NCI-H446 treated with DMSO at 0.1 percent for 48 hours (cell line): ENCODE measurements around the gene TAF13.
A peak's percentile ranks its signal among the peaks of the same experiment; 100 is the strongest.

ENCODE experiments used
- DNase-seq: peaks from one replicate; lab custom pipeline; 2025; lab: John Stamatoyannopoulos, UW

Gene TAF13, protein sequence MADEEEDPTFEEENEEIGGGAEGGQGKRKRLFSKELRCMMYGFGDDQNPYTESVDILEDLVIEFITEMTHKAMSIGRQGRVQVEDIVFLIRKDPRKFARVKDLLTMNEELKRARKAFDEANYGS

DNA sequence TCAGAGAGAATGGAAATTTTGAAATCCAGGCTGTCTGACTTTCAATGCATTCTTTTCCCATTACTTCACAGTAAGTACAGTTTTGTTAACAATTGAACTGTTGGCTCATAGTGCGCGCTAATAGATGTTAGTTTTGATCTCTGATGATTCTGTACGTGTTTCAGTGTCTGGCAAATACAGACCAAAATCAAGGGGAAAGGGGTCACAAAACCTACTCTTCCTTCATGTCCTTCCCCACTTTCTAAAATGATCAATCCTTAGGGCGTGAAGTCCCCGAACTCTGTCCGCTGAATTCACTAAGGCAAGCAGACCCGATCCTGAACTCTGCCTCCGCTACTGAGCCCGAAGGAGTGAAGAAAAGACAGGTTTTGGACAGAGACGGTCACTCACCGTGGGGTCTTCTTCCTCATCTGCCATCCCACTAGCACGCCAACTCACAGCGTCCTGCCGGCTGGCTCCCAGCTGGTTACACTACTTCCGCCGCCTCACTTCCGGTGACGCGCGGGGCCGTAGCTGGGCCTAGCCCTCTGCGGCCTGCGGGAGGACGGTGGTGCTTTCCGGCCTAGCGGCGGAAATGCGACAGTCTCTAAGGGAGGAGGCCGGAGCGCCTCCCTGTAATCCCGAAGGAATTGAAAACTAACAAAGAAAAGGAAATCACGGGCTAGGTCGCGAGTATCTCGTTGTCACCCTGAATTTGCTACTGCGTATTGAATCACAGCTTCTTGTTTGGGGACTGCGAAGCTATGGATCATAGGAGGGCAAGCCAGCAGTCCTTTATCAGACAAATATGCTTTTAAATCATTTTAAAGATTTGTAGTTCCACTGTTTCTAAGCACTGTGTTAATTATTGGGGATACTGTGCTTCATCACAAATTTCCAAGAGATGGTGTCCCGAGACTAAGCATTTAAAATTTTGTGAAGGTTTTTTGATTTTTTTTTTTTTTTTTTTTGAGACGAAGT lies at the start of gene TAF13:
TSS of gene TAF13 (minus strand) at position 473 of the 960 bp plus-strand sequence. CDS start at position 417, 56 bp downstream.
- peak; percentile 95 for DNase-seq

GRCh38 chr1:109120356-109120755 lies 44.6 kb upstream of the TAF13 start:
- no peak for DNase-seq

DNA sequence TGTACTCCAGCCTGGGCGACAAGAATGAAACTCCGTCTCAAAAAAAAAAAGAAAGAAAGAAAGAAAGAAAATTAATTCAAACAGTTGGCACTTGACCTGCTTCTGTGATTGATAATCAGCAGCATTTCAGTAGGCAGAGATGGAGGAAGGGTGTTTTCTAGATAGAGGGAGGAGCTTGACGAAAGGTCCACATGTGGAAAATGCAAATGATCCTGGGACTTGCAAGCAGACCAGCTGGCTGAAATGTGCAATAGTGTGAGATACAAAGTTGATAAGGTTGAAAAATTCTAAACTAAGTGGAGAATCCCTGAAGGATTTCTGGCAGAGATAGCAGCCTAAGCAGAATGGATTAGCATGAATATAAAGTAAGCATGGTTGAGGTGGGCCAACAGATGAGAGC lies 42.3 kb upstream of the TAF13 start:
- DNase-seq = peak; percentile 17

DNA sequence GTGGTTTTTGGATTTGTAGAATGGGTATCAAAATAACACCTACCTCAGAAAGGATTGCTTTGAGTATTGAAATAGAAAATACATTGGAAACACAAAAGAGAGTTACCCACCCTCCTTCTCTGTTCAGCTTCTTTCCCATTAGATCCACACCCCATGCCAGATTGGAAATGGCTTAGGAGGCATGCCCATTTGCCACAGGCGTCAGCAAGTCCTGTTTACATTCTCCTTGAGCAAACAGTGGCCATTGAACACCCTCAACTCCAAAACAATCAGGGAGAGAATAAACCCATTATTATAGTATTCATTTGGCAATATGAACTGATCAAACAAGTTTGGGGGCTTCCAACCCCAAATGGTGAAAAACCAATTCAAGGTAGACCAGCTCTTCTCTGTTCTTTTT lies 40.5 kb upstream of the TAF13 start:
- DNase-seq = peak; percentile 62

GRCh38 chr1:109115685-109116084 lies 39.9 kb upstream of the TAF13 start:
- no peak for DNase-seq

- DNase-seq = no peak
These were observed 38.5 kb upstream of the TAF13 start for GRCh38 chr1:109114342-109114674.

- DNase-seq = no peak
These were observed 38.0 kb upstream of the TAF13 start, which contains the start of gene ELAPOR1 for GRCh38 chr1:109113590-109114341. ELAPOR1 (plus strand) TSS chr1:109114115; CDS start chr1:109114184, 69 bp downstream.

GRCh38 chr1:109112652-109113285 lies 37.0 kb upstream of the TAF13 start:
- peak; percentile 82 for DNase-seq

DNA sequence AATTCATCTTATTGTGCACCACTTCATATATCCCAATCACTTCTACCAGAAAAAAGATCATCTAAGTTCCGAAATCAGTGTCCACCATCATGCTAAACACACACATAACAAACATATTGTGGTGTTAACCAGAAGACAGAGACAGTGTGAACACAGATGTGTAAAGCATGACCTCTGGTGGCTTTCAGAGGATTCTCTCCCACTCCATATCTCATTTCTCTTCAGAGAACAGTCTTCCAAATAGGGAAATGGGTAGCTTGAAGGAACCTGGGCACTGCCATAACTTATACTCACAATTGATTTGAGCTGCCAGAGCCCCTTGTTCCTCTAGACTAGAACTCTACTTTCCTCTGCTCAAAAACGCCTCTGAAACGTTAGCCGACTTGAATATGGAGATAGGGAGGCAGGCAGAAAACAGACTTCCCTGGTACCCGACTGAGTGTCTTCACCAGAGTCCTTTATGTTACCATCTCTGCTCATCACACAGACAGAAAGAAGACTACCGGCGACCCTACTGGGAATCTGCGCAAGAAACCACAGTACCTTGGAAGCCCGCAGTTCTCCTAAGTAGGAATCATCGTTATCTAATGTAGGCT lies 36.4 kb upstream of the TAF13 start:
- DNase-seq = peak; percentile 18

DNA sequence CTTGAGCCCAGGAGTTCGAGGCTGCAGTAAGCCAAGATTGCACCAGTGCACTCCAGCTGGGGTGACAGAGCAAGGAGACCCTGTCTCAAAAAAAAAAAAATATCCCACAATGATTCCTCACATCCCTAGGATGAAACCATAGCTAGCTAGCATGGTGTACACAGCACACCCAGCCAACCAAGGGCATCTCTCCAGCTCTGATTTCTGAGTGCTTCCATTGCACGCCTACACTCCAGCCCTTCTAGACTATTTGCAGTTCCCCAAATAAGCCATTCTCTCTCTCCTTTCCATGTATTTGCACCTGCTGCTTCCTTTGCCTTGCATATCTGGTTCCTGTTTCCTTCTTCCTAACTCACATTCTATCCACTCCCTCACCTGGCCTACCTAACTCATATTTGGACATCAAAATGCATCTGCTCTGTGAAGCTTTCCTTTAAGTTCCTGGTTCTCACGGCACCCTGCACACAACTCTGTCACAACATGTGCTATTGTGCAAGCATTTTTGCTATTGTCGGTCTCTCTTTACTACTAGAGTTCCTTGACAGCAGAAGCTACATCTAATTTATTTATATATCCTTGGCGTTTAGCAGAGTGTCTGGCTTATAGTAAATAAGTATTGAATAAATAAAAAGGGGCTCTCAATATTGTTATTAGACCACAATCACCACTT lies 35.7 kb upstream of the TAF13 start:
- no peak for DNase-seq

DNA sequence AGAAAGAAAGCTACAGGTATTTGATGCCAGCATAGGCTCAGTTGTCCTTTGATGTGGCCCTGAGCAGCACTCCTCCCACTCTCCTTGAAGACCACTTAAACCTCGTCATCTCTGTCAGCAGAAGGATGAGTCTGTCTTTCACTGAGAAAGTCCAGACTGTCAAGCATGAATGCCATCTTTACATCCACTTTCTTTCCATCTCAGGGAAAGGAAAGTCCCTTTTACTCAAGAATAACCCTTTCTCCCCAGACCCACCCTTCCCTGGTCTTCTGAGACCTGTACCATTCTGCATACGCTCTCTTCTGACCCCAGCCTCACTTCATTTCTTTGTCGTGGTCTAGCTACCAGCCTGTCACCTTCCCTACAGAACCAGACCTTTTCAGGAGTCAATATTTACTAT lies 34.1 kb upstream of the TAF13 start:
- DNase-seq = no peak

DNA sequence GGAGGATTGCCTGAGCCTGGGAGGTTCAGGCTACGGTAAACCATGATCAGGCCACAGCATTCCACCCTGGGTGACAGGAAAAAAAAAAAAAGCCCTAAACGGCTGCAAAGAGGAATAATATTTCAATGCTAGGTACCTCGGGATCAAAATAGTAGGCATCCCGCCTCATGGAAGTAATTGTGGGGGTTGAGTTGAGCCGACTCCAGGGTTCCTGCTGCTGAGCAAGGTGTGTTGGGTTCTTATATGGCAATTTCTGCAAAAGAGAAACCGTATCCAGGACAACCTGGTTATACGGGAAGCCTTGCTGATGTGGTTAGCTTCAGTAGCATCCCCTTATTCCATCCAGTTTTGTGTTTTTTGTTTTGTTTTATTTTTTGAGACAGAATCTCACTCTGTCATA lies 32.0 kb upstream of the TAF13 start:
- no peak for DNase-seq

DNA sequence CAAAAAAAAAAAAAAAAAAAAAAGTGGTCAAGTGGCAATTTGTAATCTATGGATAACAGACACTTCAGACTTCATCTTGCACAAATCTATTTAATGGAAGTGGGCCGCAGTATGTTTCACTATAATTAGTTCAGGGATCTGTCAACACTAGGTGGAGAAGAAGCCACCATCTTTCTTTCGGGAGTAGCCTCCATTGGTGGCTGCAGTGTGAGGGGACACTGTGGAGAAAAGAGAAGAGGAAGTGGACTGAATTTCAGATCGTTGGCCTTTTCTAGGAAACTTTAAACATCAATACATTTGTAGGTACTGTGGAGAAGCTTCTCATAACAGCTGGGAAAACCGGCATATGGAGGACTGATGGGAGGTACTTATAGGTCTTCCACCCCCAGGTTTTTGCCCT lies 30.1 kb upstream of the TAF13 start:
- no peak for DNase-seq

DNA sequence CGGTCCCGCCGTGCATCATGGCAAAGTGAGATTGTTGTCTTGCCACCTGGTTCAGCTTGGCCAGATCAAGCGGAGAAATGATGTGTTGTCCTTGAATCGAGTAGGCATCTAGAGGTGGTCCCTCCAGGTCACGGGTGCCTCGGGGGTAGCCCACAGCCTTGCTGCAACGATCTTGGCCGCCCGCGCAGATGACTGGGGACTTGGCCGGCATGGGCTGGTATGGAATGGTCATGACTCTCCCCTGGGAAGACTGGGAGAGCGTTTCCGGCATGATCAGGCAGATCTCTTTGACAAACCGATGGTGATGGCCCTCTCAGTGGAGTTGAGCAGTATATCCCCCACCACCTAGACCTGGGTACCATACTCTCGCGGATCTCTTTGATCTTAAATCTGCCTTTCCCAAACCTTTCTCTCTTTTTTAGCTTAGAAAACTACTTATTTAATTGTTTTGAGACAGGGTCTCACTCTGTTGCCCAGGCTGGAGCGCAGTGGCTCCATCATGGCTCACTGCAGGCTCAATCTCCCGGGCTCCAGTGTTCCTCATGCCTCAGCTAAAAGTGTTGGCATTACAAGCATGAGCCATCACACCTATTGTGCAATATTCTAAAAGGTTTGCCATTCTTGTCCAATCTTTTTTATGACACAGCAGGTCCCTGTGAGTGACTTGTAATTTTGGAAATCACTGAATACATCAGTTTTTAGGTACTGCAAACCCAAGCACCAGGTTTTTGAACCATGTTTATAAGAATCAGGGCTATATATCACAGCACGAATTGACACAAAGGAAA lies 28.8 kb upstream of the TAF13 start:
- DNase-seq = no peak

- DNase-seq = peak; percentile 96
These were observed 24.4 kb upstream of the TAF13 start for GRCh38 chr1:109099938-109100773.

DNA sequence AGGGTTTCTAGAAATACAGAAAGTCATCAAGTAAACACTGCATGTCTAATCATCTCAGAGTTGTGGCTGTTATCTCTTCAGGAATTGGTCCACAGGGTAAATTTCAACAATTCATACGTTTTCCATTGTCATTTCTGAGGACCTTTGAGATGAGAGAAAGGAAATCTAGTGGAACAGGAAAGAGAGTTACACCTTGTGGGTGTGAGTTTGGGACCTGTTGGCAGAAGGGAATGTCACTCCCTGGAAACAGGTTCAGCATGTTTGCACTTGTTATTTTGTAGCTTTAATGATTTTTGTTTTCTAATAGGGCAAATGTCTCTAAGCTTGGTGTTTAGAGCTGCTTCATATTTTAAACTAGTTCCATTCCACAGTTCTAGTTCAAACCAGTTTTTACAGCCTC lies 20.3 kb upstream of the TAF13 start:
- no peak for DNase-seq

DNA sequence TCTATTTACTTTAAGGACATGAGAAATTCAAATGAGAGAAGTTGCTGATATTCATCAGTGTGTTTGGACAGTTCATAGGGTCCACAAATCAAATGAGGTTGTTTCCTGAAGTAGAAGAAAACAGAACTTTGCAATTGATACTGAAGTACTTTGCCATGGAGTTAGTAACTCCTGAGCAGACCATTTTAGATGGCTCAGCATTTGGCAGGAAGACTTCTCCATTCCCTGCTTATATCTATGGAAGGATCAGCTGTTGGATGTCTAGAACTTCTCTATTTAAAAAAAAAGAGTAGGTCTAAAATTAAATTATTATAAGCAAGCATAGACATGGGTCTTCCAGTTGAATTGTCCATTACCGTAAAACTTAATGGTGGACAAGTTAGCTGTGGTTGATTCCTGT lies 19.8 kb upstream of the TAF13 start:
- no peak for DNase-seq

- DNase-seq = no peak
These were observed 19.1 kb upstream of the TAF13 start for GRCh38 chr1:109094871-109095270.

GRCh38 chr1:109094377-109094803 lies 18.6 kb upstream of the TAF13 start:
- no peak for DNase-seq

DNA sequence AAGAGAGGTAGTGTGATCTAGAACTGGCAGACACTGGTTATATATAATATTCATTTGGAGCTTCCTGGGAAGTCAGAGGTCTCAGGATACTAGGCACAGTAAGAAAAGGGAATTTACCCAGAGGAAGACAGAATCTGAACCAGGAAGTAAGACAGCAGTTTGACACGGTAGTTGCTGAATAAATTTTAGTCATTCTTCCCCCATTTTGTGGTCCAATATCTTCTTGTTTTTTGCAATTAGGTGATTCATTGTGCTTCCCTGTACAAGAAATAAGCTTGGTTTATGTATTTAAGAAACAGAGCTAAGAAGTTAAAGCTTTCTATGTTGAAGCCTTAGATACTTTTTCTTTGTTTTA lies 16.0 kb upstream of the TAF13 start:
- no peak for DNase-seq
